GM19193 (cell line): ENCODE measurements around the gene NEAT1.

Source experiments
- POLR2A ChIP-seq: IDR thresholded peaks from 4 replicates; pipeline ENCODE4 v1.6.1; 2011; ENCODE audit not compliant: insufficient read depth, insufficient read length; ENCODE audit errors: extremely low read depth

Gene NEAT1

GRCh38 chr11:65422633-65423515 is at the start of gene NEAT1:
NEAT1 (plus strand) TSS chr11:65422798.
- TF ChIP-seq POLR2A, result peak; percentile 100

DNA sequence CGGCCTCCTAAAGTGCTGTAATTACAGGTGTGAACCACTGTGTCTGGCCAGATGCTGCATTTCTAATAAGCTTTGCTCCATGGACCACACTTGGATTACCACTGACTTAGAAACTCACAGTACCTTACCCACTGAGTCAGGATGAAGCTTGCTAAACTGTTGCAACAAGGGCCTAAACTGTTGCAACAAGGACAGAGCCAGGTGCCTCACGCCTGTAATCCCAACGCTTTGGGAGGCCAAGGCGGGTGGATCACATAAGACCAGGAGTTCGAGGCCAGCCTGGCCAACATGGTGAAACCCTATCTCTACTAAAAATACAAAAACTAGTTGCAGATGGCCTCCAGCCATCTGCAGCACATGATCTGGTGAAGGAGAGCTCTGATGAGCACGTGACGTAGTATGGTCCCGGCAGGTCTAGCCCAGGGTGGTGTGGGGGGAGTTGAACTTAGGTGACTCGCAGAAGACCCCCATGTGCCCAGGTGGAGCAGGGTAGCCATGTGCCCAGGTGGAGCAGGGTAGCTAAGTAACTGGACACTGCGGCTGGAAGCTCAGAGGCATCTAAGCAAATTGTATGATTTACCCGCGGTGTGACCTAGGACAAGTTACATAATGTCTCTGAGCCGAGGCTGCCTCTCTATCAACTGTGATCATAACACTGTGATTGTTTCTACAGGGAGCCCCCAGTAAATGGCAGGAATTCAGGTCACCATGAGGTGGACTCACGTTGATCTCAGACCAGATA is 48.6 kb upstream of the NEAT1 start:
- TF ChIP-seq POLR2A, result no peak

- no peak for TF ChIP-seq POLR2A
Observed at GRCh38 chr11:65375012-65375411, 47.6 kb upstream of the NEAT1 start.

DNA sequence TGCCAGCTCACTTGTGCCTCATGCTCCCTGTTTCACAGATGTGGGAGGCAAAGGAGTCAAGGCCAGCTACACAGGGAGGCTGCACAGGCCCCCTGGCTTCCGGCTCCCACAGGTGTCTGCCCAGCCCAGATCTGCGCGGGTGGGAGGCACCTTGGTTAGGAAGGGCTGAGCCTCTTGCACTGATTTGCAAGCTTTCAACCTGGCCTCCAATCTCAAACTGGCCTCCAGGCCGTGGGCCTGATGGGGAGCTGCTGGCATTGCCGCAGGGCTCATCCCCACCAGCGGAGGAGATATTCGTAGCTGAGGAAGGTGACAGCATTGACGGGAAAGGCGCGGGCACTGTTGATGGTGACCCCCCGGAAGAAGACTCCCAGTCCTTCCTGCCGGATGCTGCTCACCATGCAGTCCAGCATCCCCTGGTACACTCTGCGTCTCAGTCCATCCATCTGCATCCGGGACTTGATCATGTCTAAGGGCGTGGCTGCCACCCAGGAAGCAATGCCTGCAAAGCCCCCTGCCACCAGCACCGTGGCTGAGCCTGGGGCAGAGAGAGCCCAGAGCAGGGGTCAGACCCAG is 46.4 kb upstream of the NEAT1 start:
- peak; percentile 1 for TF ChIP-seq POLR2A

- TF ChIP-seq POLR2A, result no peak
Observed at GRCh38 chr11:65377036-65377435, 45.6 kb upstream of the NEAT1 start.

DNA sequence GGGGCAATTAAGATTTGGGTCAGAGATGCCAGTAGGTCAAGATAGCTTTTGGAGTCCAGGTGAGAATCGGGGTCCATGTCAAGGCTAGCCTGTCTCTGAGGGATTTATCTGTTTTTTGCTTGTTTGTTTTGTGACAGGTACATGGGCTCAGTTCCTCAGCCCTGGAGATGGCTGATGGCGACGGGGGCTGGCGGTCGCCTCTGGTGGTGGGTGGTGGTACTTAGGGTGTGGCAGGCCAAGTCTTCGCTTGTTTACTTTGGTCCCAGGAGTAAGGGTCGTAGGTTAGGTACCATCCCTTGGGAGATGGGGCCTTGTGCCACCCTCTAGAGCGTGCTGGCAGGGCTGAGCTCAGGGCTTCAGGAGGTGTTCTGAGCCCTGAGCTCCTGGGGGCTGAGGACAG is 44.8 kb upstream of the NEAT1 start:
- no peak for TF ChIP-seq POLR2A

DNA sequence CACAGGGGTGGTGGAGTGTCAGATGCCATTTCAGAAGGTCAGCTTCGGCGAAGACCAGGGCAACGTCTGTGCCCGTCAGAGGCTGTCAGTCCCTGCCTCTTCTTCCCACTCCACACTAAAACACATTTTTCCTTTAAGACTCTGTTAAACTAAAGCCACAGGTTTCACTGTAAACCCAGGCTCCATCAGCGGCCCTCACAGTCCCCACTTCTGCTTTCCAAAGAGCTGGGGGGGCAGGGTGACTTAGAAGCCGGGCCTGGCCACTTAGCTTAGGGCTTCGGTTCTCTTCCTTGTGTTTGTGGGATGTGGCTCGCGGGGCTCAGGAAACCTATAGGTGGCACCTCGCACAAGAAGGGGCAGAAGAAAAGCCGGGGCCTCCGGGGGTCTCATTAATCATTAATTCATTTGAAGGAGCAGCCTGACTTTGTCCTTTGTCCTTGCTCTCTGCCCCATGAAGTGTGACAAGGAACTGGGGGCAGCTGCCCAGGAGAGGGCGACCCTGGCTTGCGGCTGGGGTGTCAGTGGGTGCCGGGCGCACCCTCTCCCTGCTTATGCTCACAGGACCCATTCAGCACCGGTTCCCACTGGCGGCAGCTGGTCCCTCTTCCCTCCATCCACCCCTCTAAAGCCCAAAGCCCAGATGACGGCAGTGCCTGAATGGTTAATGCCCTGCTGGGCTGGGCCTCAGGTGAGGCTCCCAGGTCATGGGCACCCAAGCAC is 44.2 kb upstream of the NEAT1 start:
- TF ChIP-seq POLR2A, result no peak

GRCh38 chr11:65378928-65379638 is 43.5 kb upstream of the NEAT1 start:
- TF ChIP-seq POLR2A, result no peak

DNA sequence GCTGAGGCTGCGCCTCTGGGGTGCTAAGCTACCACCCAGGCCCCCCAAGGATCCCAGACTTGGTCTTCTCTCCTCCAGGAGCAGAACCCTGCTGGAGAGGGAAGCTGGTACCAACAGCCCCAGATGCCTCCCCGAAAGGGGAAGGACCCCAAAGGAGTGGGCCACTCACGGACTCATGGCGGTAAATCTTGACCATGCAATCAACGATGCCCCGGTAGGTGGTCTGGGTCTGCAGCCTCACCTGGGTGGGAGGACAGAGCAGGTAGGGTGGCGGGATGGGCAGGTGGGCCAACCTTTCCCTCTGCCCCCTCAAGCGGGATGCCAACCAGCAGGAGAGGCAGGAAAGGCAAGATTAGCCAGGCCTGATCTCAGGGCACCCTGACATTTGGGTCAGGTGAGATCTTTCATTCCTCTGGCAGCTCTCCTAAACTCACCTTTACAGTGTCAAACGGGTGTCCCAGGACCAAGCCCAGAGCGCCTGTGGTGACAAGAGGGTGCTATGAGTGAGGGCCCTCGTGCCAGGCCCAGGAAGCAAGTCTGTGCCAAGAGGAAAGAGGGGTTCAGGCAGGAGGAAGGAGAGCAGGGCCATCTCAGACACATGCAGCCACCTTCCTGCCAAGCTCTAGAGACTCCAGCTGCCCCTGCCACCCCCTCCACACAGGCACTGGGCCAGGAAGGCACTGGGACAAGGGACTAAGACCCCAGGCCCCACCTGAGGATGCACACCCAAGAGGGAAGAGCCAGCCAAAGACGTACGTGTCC is 42.7 kb upstream of the NEAT1 start:
- TF ChIP-seq POLR2A, result no peak

GRCh38 chr11:65380460-65381119 is 42.0 kb upstream of the NEAT1 start:
- TF ChIP-seq POLR2A, result no peak

GRCh38 chr11:65381716-65382032 is 40.9 kb upstream of the NEAT1 start:
- TF ChIP-seq POLR2A, result no peak

- TF ChIP-seq POLR2A, result peak; percentile 83
Observed at GRCh38 chr11:65382033-65382803, 40.4 kb upstream of the NEAT1 start, which contains the start of gene SLC25A45. SLC25A45 (minus strand) TSS chr11:65382646; CDS start chr11:65381951, 695 bp downstream.
